Activated naive CD8-positive, alpha-beta T cell treated with anti-CD3 and anti-CD28 coated beads for 36 hours (primary cell): ENCODE results near the gene LENEP. TPM values are rescaled to one million over a fixed set of nuclear protein-coding genes. Genes with fewer than 3 reads are reported as not detected.
A peak's percentile ranks its signal among the peaks of the same experiment; 100 is the strongest.

ENCODE experiments used
- DNase-seq: peaks from one replicate; pipeline ENCODE4 v3.0.0; 2021
- H3K27ac Mint-ChIP-seq: one replicate; pipeline ENCODE4 v1.8.0; 2022; ENCODE audit warnings: mild to moderate bottlenecking, moderate library complexity, mixed read lengths
- H3K27me3 Mint-ChIP-seq: one replicate; pipeline ENCODE4 v1.8.0; 2022; ENCODE audit warnings: mild to moderate bottlenecking, mixed read lengths
- H3K36me3 Mint-ChIP-seq: one replicate; pipeline ENCODE4 v1.8.0; 2021; ENCODE audit warnings: mild to moderate bottlenecking, mixed read lengths
- H3K4me1 Mint-ChIP-seq: one replicate; pipeline ENCODE4 v1.8.0; 2021; ENCODE audit warnings: mixed read lengths
- H3K4me3 Mint-ChIP-seq: one replicate; pipeline ENCODE4 v1.8.0; 2022; ENCODE audit warnings: mild to moderate bottlenecking, moderate library complexity, mixed read lengths
- H3K9me3 Mint-ChIP-seq: one replicate; pipeline ENCODE4 v1.8.0; 2022; ENCODE audit warnings: mixed read lengths
- total RNA-seq, 2 experiments: library from RNA; stranded (reverse); gene quantifications; one replicate each; pipeline ENCODE4 v1.2.3, GENCODE V29; 2021

The LENEP gene
- total RNA-seq, 2 experiments from 2014 or later, result 0.66 TPM; not detected in 1

DNA sequence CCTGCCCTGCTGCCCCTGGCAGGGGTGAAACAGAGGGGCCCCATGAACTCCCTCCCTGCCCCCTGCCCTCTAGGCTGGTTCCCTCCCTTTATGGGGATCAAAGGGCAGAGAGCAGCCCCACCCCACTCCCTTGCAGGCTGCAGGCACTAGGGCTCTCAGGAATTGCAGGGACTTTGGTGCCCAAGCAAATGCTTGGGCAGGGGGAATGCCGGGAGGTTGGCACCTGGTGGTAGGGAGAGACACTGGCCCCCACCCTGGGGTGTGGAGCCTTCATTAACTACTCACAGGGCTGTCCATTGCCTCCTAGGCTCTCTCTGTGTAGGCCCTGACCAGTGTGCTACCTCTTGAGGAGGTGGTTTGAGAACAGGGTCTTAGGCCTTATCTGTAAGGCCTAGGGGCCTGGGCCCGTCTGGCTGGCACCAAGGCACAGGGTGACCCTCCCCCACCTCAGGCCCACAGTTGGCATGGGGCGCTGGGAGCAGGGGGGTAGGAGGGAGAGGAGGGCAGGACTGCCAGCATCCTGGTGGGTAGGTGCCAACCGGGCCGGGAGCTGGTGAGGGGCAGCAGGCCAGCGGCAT, 14.0 kb downstream of the LENEP start:
- no peak overlapping the region for H3K4me3 Mint-ChIP-seq
- H3K36me3 Mint-ChIP-seq, result peaks cover 6% of the 10 kb centered on the region
- no peak for DNase-seq
- peaks cover 61% of the 10 kb centered on the region for H3K4me1 Mint-ChIP-seq
- H3K27ac Mint-ChIP-seq, result no peak overlapping the region
- H3K9me3 Mint-ChIP-seq, result no peaks in the 10 kb centered on the region
- H3K27me3 Mint-ChIP-seq, result peaks cover 3% of the 10 kb centered on the region

DNA sequence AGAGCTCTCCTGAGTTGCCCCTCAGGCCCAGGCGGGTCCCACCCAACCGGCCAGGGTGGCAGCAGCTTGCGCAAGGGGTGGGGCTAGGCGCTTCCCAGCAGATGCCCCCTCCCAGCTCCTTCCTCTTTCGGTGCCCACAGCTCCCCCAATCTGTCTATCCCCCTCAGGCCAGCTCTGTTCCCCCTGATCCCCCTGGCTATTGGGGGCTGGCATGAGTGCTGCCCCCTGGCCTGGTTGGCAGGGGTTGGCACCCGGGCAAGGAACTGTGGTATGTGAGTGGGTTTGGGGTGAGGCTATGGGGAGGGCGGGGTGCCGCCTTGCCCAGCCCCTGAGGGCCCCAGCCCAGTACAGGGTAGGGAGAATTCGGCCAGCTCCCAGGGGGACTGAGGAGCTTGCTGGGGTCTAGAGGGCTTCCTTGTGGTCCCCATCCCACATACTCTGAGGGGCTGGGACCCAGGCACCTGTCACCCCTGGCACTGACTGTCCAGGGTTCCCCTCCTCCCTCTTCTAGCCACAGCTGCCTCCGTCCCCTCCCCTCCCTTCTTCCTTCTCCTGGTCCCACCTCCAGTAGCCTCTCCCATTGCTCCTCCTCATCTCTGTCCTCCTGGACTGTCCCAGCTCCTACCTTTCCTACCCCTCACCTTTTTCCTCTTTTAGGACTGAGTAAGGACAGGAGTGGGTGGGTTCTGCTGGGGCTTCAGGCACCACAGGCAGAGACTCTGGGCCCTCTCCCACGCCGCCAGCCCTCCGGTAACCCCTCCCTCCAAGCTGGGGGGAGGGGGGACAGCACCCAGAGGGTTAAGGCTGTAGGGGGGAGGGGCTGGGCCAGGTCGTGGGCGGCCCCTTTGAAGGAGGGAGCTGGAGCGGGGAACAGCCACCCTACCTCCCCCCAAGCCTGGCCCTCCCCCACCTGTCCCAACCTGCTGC, 14.9 kb downstream of the LENEP start:
- H3K9me3 Mint-ChIP-seq, result no peaks in the 10 kb centered on the region
- peaks cover 3% of the 10 kb centered on the region for H3K27me3 Mint-ChIP-seq
- H3K27ac Mint-ChIP-seq, result no peak overlapping the region
- H3K4me1 Mint-ChIP-seq, result peaks cover 71% of the 10 kb centered on the region
- no peak for DNase-seq
- H3K4me3 Mint-ChIP-seq, result no peak overlapping the region
- H3K36me3 Mint-ChIP-seq, result peaks cover 6% of the 10 kb centered on the region

DNA sequence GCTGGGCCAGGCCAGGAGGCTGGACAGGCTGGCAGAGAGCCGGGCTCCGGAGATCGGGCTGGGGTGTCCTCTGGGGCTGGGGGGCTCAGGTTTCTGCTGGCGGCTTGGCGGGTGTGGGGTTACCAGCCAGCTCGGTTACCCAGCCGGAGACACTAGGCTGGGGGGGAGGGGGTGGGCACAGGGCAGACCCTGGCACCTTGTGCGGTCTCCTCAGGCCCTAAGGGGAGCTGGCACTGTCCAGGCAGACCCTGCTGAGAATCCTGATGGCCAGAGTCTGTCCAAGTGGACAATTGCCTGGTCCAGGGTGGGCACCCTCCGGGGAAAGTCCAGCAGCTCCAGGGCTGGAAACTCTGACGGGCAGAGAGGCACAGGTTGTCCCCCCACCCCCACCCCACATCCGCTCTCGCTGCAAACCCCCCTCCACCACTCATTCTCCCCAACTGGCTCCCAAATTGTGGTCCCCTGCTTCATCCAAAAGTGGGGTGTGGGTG, 15.9 kb downstream of the LENEP start:
- Mint-ChIP-seq H3K4me1 (peaks cover 72% of the 10 kb centered on the region), H3K9me3 (no peaks in the 10 kb centered on the region), H3K27me3 (no peaks in the 10 kb centered on the region), H3K27ac (peak overlapping the region; percentile 6), H3K36me3 (peaks cover 3% of the 10 kb centered on the region), H3K4me3 (no peak overlapping the region)
- DNase-seq, result no peak

DNA sequence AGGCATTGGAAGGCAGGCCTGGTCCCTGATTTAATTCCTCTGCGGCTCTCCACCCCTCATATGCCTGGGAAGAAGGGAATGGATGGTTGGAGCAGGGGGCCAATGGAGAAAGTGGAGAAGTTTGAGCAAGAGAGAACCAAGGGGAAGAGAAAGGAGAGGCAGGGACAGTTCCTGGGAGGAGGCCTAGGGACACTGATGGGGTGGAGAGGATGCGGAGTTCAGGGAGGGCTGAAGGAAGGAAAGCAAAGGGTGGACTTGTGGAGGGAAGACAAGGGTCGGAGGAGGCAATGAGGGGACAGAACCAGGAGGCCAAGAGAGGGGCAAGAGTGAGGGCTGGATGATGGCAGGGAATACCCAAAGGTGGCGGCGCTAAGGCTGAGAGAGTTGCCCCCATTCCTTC, 16.4 kb downstream of the LENEP start:
- H3K4me3 Mint-ChIP-seq, result peak overlapping the region; percentile 25
- no peaks in the 10 kb centered on the region for H3K27me3 Mint-ChIP-seq
- peaks cover 3% of the 10 kb centered on the region for H3K36me3 Mint-ChIP-seq
- no peaks in the 10 kb centered on the region for H3K9me3 Mint-ChIP-seq
- DNase-seq, result no peak
- H3K27ac Mint-ChIP-seq, result peak overlapping the region; percentile 6
- H3K4me1 Mint-ChIP-seq, result peaks cover 69% of the 10 kb centered on the region

DNA sequence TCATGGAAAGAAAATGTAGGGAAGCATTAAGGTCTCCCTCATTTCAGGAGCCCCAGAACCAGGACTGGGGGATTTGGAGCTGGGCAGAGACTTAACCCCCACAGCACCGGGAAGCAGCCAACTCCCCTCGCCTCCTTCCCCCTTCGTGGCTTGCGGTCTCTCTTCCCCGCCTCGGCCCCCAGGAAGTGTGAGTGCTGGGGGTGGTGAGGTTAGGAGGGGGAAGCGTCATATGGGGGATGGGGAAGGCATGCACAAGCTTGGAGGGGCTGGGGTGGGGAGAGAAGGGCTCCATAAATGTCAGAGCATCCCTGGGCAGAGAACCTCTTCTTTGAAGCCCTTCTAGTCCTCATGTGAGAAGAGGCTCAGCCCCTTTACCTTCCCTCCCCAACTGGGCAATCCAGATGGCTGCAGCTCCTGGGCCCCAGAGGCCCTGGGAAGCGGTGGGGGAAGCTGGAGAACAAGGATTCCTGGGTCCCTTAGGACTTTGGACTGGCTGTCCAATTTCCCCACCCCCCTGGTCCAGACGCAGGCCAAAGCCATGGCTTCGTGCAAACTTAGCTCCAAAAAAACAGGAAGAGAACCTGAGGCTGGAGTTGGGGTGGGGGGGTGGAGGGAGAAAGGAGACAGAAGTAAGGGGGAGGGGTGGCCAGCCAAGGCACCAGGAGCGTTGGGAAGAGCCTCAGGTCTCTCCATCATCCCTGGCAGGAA, 17.0 kb downstream of the LENEP start:
- Mint-ChIP-seq H3K4me3 (peak overlapping the region; percentile 25), H3K36me3 (peaks cover 3% of the 10 kb centered on the region), H3K27ac (peak overlapping the region; percentile 36), H3K27me3 (no peaks in the 10 kb centered on the region), H3K4me1 (peaks cover 65% of the 10 kb centered on the region), H3K9me3 (no peaks in the 10 kb centered on the region)
- no peak for DNase-seq

DNA sequence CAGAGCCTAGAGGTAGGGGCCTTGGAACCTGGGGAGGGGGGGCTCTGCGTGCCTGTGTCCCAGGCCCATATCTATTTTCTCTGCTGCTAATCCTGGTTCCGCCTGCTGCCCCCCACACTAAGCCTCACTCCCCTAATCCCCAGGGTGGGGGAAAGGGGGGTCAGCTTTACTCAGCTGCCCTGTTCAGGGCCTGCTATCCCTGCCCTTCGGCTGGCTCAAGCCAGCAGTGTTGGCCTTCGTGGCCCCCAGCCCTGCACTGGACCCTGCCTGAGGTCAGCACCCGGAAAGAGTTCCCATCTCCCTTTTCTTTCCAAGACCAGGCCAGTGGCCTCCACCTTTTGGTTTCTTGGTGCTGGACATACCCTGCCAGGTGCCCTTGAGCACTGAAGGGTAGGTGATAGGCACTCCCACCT, 17.6 kb downstream of the LENEP start:
- peaks cover 65% of the 10 kb centered on the region for H3K4me1 Mint-ChIP-seq

DNA sequence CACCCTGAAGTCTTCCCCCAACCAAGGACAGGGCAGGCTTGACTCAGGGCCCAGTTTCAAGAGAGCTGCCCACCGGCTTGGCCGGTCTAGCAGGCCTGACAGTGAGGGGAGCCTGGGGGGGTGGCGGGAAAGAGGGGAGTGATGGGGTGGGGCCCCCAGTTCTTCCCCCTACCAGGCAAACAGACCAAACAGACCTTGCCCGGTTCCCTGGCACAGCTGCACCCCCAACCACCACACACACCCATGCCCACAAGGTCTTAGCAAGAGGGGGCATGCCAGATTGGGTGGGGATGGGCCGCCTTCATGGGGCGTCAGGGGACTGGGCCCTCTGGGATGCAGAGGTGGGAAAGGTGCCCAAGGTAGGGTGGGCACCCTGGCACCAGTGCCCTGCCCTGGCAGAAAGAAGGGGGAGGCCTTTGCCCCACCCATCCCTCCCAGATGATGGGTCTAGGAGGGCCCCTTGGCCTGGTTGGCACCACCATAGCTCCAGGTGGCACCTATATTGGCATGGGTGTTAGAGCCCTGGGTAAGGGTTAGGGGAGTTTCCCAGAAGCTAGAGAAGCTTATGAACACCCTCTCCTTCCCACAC, 18.1 kb downstream of the LENEP start:
- no peaks in the 10 kb centered on the region for H3K9me3 Mint-ChIP-seq
- peaks cover 4% of the 10 kb centered on the region for H3K36me3 Mint-ChIP-seq
- H3K27ac Mint-ChIP-seq, result no peak overlapping the region
- no peak for DNase-seq
- H3K4me3 Mint-ChIP-seq, result no peak overlapping the region
- H3K27me3 Mint-ChIP-seq, result peaks cover 6% of the 10 kb centered on the region
- peaks cover 65% of the 10 kb centered on the region for H3K4me1 Mint-ChIP-seq

More for the DNA sequence above, 17.6 kb downstream of the LENEP start:
- Mint-ChIP-seq H3K36me3 (peaks cover 6% of the 10 kb centered on the region), H3K9me3 (no peaks in the 10 kb centered on the region), H3K27me3 (peaks cover 5% of the 10 kb centered on the region), H3K27ac (no peak overlapping the region), H3K4me3 (no peak overlapping the region)
- DNase-seq, result no peak

DNA sequence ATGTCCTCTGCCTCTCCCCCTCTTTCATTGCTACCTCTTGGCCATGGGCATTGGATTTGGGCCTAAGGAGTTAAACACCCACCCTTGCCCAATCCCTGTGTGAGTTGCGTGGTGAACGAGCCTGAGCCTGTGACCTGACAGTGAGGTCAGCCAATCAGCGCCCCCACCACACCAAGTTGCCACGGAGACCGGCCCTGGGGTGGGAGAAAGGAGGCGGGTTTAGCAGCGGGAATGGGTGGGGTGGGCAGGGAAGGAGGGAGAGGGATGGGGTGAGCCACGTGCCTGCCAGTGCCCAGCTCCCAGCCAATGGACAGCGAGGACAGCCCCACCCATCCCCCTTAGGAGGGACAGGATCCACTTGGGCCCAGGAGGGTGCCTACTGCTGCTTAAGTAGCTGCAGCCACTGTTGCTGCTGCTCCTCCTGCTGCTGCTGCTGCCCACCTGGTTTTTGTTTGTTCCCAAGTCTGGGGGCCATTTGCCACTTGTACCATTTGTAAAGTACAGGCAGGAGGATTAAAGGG, 18.7 kb downstream of the LENEP start:
- Mint-ChIP-seq H3K27me3 (peaks cover 6% of the 10 kb centered on the region), H3K4me1 (peaks cover 64% of the 10 kb centered on the region), H3K4me3 (no peak overlapping the region), H3K27ac (no peak overlapping the region), H3K9me3 (no peaks in the 10 kb centered on the region), H3K36me3 (peaks cover 4% of the 10 kb centered on the region)
- no peak for DNase-seq

DNA sequence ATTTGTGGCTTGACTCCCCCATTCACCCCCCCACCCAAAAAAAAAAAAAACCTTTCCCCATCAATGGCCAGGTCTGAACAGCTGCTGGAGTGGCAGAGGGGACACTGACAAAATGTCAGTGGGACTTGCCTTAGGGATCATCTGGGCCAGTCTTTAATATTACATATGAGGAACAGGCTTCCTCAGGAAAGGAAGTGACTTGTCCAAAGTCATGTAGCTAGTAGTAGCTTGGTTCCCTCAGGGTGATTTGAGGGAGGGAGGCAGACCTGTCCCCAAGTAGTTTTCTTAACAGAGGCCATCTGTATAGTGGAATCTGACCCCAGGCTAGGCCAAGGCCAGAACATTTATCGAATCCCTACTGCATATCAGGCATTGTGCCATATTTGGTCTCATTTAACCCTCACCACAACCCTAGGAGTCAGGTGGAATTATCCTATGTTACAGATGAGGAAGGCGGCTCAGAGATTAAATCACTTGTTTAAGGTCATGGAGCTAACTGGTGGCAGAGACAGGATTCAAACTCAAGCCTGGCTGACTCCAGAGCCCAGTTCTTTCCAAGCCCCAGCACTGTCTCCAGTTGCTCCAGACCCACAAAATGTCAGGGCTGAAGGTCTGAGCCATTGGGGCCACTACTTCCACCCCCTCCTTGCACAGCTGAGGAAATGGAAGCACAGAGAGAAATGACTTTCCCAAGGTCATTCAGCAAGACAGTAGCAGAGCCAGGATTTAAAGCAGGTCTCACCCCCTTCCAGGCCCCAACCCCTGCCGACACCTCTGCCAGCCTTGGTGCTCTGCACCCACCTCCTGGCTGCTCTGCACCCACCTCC, 19.6 kb downstream of the LENEP start:
- no peaks in the 10 kb centered on the region for H3K9me3 Mint-ChIP-seq
- peaks cover 6% of the 10 kb centered on the region for H3K27me3 Mint-ChIP-seq

DNA sequence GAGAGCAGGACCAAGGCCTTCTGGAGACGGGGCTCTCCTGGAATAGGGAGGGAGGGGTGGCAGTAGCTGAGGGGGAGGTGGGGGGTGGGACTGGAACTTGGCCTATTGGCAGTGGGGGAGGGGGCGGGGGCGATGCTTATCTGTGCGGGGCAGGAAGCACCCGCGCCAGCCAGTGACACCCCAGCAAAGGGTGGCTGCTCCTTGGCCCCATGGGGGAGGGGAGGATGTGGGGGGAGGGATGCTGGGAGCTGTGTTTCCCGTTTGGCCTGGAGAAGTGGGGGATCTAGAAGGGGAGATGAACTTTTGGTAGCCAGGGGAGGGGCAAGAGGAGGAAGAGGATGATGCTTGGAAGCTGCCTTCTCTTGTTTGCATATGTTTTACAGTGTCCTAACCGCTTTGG, 20.2 kb downstream of the LENEP start:
- Mint-ChIP-seq H3K4me3 (no peak overlapping the region), H3K4me1 (peaks cover 62% of the 10 kb centered on the region), H3K27me3 (peaks cover 6% of the 10 kb centered on the region), H3K27ac (no peak overlapping the region), H3K9me3 (no peaks in the 10 kb centered on the region), H3K36me3 (peaks cover 4% of the 10 kb centered on the region)
- DNase-seq, result no peak

More for the DNA sequence above, 19.6 kb downstream of the LENEP start:
- Mint-ChIP-seq H3K36me3 (peaks cover 4% of the 10 kb centered on the region), H3K27ac (no peak overlapping the region), H3K4me3 (no peak overlapping the region), H3K4me1 (peaks cover 66% of the 10 kb centered on the region)
- DNase-seq, result no peak

DNA sequence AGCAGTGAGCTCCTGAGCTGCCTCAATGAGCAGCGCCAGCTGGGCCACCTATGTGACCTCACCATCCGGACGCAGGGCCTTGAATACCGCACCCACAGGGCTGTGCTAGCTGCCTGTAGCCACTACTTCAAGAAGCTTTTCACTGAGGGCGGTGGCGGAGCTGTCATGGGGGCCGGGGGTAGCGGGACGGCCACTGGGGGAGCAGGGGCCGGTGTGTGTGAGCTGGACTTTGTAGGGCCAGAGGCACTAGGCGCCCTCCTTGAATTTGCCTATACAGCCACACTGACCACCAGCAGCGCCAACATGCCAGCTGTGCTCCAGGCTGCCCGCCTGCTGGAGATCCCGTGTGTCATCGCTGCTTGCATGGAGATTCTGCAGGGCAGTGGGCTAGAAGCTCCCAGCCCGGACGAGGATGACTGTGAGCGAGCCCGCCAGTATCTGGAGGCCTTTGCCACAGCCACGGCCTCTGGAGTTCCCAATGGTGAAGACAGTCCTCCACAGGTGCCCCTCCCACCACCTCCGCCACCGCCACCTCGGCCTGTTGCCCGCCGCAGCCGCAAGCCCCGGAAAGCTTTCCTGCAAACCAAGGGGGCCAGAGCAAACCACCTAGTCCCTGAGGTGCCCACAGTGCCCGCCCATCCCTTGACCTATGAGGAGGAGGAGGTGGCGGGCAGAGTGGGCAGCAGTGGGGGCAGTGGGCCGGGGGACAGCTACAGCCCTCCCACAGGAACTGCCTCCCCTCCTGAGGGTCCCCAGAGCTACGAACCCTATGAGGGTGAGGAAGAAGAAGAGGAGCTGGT, 21.5 kb downstream of the LENEP start:
- Mint-ChIP-seq H3K4me3 (no peak overlapping the region), H3K27me3 (peaks cover 6% of the 10 kb centered on the region), H3K27ac (no peak overlapping the region), H3K9me3 (no peaks in the 10 kb centered on the region), H3K4me1 (peaks cover 54% of the 10 kb centered on the region), H3K36me3 (peaks cover 4% of the 10 kb centered on the region)
- DNase-seq, result no peak

DNA sequence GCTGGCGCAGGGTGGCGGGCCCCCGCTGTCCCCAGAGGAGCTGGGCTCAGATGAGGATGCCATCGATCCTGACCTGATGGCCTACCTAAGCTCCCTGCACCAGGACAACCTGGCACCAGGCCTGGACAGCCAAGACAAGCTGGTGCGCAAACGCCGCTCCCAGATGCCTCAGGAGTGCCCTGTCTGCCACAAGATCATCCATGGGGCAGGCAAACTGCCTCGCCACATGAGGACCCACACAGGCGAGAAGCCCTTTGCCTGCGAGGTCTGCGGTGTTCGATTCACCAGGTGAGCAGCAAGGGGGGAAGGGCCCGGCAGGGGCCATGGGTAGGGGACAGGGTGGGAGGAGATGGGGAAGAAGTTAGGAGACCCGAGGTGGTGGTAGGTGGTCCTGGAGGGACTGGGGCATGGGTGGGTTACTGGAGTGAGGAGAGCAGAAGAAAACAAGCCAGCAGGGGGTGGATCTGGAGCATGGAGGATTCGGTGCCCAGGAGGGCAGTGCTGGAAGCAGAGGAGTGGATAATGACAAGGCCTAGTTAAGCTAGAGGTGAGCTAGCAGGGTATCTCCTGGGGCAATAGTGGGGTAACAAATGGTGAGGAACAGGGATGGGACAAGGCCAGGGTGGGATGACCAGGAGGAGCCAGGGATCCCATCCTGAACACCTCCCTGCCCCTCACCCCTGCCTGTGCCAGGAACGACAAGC, 22.3 kb downstream of the LENEP start:
- no peak for DNase-seq
- Mint-ChIP-seq H3K27me3 (peaks cover 6% of the 10 kb centered on the region), H3K4me1 (peaks cover 46% of the 10 kb centered on the region), H3K27ac (no peak overlapping the region), H3K4me3 (no peak overlapping the region), H3K36me3 (peaks cover 4% of the 10 kb centered on the region), H3K9me3 (no peaks in the 10 kb centered on the region)
